T-cell (primary cell): Measurements from ENCODE around the gene PAMR1. TPM values are rescaled to one million over a fixed set of nuclear protein-coding genes. Genes with fewer than 3 reads are reported as not detected.

ENCODE experiments used
- ATAC-seq, 4 experiments: fragments of 200-7000 bp in 3 of 4; fragments of 150-1000 bp in 1 of 4; cut with Tn5 transposase; replicated peaks in 1 of 4; 1 replicate in 3 of 4; 2 replicates in 1 of 4; pipeline ENCODE4 v1.10.0; 2021; ENCODE audit warnings: moderate library complexity in 3 of 4, mild to moderate bottlenecking in 2 of 4, moderate number of reproducible peaks in 1 of 4
- CTCF ChIA-PET, 2 donors: fragments of 300-600 bp; sonication (Branson Sonifier 250); formaldehyde crosslinking; loops; one replicate each; lab custom pipeline; 2022; ENCODE audit warnings: antibody characterized with exemption in 2 of 2; lab: Charles Lee
- POLR2A ChIA-PET, 2 donors: fragments of 300-600 bp; sonication (Branson Sonifier 250); formaldehyde crosslinking; loops; one replicate each; lab custom pipeline; 2022; ENCODE audit warnings: antibody characterized with exemption in 2 of 2; lab: Charles Lee
- DNase-seq, 35 experiments: peaks; one replicate each; pipeline versions ENCODE4 v3.0.0 to v3.0.0-alpha.2; 2013 to 2023
- H3K27ac ChIP-seq: one replicate; pipeline ENCODE4 v1.5.1; 2013; ENCODE audit warnings: low read length
- H3K27me3 ChIP-seq, 2 experiments: replicated peaks in 1 of 2; 1 replicate in 1 of 2; 2 replicates in 1 of 2; pipeline versions ENCODE4 v1.6.1 to v1.7.0; 2013; ENCODE audit warnings: low read length in 1 of 2, mixed read lengths in 1 of 2; ENCODE audit not compliant: control insufficient read depth in 2 of 2, insufficient read depth in 2 of 2; ENCODE audit errors: extremely low read depth in 1 of 2
- H3K36me3 ChIP-seq, 2 donors: 1 replicate in 1 of 2; 2 replicates in 1 of 2; pipeline versions ENCODE4 v1.6.1 to v1.7.0; 2013; ENCODE audit warnings: low read length in 1 of 2; ENCODE audit not compliant: control insufficient read depth in 2 of 2, insufficient read depth in 1 of 2; ENCODE audit errors: extremely low read depth in 1 of 2
- H3K4me1 ChIP-seq, 2 experiments: 1 replicate in 1 of 2; 2 replicates in 1 of 2; pipeline versions ENCODE4 v1.6.1 to v1.7.0; 2013; ENCODE audit warnings: low read length in 2 of 2, mixed read lengths in 1 of 2; ENCODE audit not compliant: insufficient read depth in 2 of 2, control insufficient read depth in 1 of 2; ENCODE audit errors: extremely low read depth in 1 of 2
- H3K4me3 ChIP-seq, 2 donors: 1 replicate in 1 of 2; 2 replicates in 1 of 2; pipeline versions ENCODE4 v1.5.1 to v1.7.0; 2013; ENCODE audit warnings: mild to moderate bottlenecking in 2 of 2, low read length in 1 of 2, moderate library complexity in 1 of 2; ENCODE audit not compliant: control insufficient read depth in 1 of 2; ENCODE audit errors: extremely low read depth in 1 of 2
- H3K9me3 ChIP-seq: 2 replicates; pipeline ENCODE4 v1.7.0; 2013
- H3K27ac Mint-ChIP-seq, 2 donors: one replicate each; pipeline ENCODE4 v1.8.0; 2020 to 2021; ENCODE audit warnings: mild to moderate bottlenecking in 2 of 2, mixed read lengths in 2 of 2
- H3K27me3 Mint-ChIP-seq, 2 donors: one replicate each; pipeline ENCODE4 v1.8.0; 2021 to 2022; ENCODE audit warnings: mixed read lengths in 2 of 2
- H3K36me3 Mint-ChIP-seq: one replicate; pipeline ENCODE4 v1.8.0; 2021; ENCODE audit warnings: mixed read lengths
- H3K4me1 Mint-ChIP-seq, 3 donors: one replicate each; pipeline ENCODE4 v1.8.0; 2020 to 2022; ENCODE audit warnings: mixed read lengths in 3 of 3, mild to moderate bottlenecking in 1 of 3
- H3K4me3 Mint-ChIP-seq, 3 donors: one replicate each; pipeline ENCODE4 v1.8.0; 2020 to 2022; ENCODE audit warnings: mild to moderate bottlenecking in 3 of 3, mixed read lengths in 3 of 3, moderate library complexity in 3 of 3
- H3K9me3 Mint-ChIP-seq, 3 donors: one replicate each; pipeline ENCODE4 v1.8.0; 2020 to 2022; ENCODE audit warnings: mixed read lengths in 3 of 3
- WGBS: methylation state at CpG from one replicate; pipeline ENCODE4 v1.1.5; 2013; ENCODE audit warnings: missing lambda C conversion rate; ENCODE audit not compliant: insufficient coverage; 5-methylcytosine and 5-hydroxymethylcytosine counted together
- total RNA-seq, 35 experiments: library from RNA in 6 of 35; stranded (reverse) in 6 of 35; fragments of 120-200 nt in 1 of 35; gene quantifications; one replicate each; pipeline versions ENCODE4 v1.2.1 to v1.2.4 and lab custom pipeline; 2013 to 2026

The PAMR1 gene
- total RNA-seq, 5 donors from 2014 or later (not counting 1 experiment from before 2014, with no cell fraction given) = 0.20 TPM; not detected in 4

- Mint-ChIP-seq H3K27ac (no peak overlapping the region), H3K9me3 (no peaks in the 10 kb centered on the region), H3K36me3 (no peaks in the 10 kb centered on the region), H3K4me3 (no peak overlapping the region), H3K27me3 (peaks cover 21 to 34% of the 10 kb centered on the region in 2 donors), H3K4me1 (no peaks in the 10 kb centered on the region)
- H3K9me3 ChIP-seq = no peaks in the 10 kb centered on the region
- no peak overlapping the region for H3K27ac ChIP-seq
- DNase-seq (no peak), ATAC-seq (no peak)
- ChIA-PET CTCF (no interaction called here), POLR2A (no interaction called here)
- 71% methylated on average over 9 of the region's 13 CpGs for WGBS
- H3K4me1 ChIP-seq = no peaks in the 10 kb centered on the region
- peaks cover 0 to 11% of the 10 kb centered on the region in 2 experiments for H3K27me3 ChIP-seq
- no peaks in the 10 kb centered on the region for H3K36me3 ChIP-seq
- H3K4me3 ChIP-seq = no peak overlapping the region
Observed at GRCh38 chr11:35463331-35463751, 62.1 kb downstream of the PAMR1 start.

- Mint-ChIP-seq H3K4me3 (no peak overlapping the region), H3K27ac (no peak overlapping the region), H3K36me3 (no peaks in the 10 kb centered on the region), H3K27me3 (peaks cover 16 to 27% of the 10 kb centered on the region in 2 donors), H3K4me1 (no peaks in the 10 kb centered on the region), H3K9me3 (no peaks in the 10 kb centered on the region)
- Histone ChIP-seq H3K9me3 (no peaks in the 10 kb centered on the region), H3K4me3 (no peak overlapping the region), H3K4me1 (no peaks in the 10 kb centered on the region), H3K36me3 (no peaks in the 10 kb centered on the region), H3K27ac (no peak overlapping the region), H3K27me3 (peaks cover 2 to 10% of the 10 kb centered on the region in 2 experiments)
- no peak for DNase-seq
- CTCF ChIA-PET = no interaction called here
- POLR2A ChIA-PET = no interaction called here
- ATAC-seq = no peak
- WGBS = 88% methylated on average over 1 of the region's 2 CpGs
Observed at GRCh38 chr11:35461917-35462538, 63.4 kb downstream of the PAMR1 start.

- H3K36me3 Mint-ChIP-seq = no peaks in the 10 kb centered on the region
- no peak for ATAC-seq
- no peak for DNase-seq
- H3K4me1 ChIP-seq = no peaks in the 10 kb centered on the region
- no peak overlapping the region for H3K4me3 ChIP-seq
- peaks cover 24 to 27% of the 10 kb centered on the region in 2 donors for H3K27me3 Mint-ChIP-seq
- no peak overlapping the region for H3K27ac Mint-ChIP-seq
- no peak overlapping the region for H3K27ac ChIP-seq
- ChIA-PET CTCF (interaction anchor here in 1 of 2 donors (0.6 kb wide), 1 partner anchor 1047 kb away, joined by 3 read pairs; no protein-coding TSS in a partner anchor), POLR2A (no interaction called here)
- H3K4me1 Mint-ChIP-seq = no peaks in the 10 kb centered on the region
- H3K27me3 ChIP-seq = peaks cover 2 to 7% of the 10 kb centered on the region in 2 experiments
- WGBS = no CpG with 5 or more reads among the region's 1 CpG
- H3K4me3 Mint-ChIP-seq = no peak overlapping the region
- H3K9me3 ChIP-seq = no peaks in the 10 kb centered on the region
- H3K36me3 ChIP-seq = no peaks in the 10 kb centered on the region
- H3K9me3 Mint-ChIP-seq = no peaks in the 10 kb centered on the region
Observed at GRCh38 chr11:35459489-35459888, 65.9 kb downstream of the PAMR1 start.

GRCh38 chr11:35458846-35459245, 66.6 kb downstream of the PAMR1 start:
- H3K4me1 Mint-ChIP-seq = no peaks in the 10 kb centered on the region
- peaks cover 23 to 26% of the 10 kb centered on the region in 2 donors for H3K27me3 Mint-ChIP-seq
- 100% methylated on average over 2 of the region's 3 CpGs for WGBS
- ATAC-seq (no peak), DNase-seq (no peak)
- H3K4me3 Mint-ChIP-seq = no peak overlapping the region
- CTCF ChIA-PET = no interaction called here
- H3K27ac ChIP-seq = no peak overlapping the region
- H3K9me3 ChIP-seq = no peaks in the 10 kb centered on the region
- no peaks in the 10 kb centered on the region for H3K9me3 Mint-ChIP-seq
- no peaks in the 10 kb centered on the region for H3K36me3 Mint-ChIP-seq
- no peaks in the 10 kb centered on the region for H3K4me1 ChIP-seq
- POLR2A ChIA-PET = no interaction called here
- no peak overlapping the region for H3K4me3 ChIP-seq
- H3K27ac Mint-ChIP-seq = no peak overlapping the region
- no peaks in the 10 kb centered on the region for H3K36me3 ChIP-seq
- H3K27me3 ChIP-seq = peaks cover 2 to 7% of the 10 kb centered on the region in 2 experiments

GRCh38 chr11:35454362-35454761, 71.1 kb downstream of the PAMR1 start:
- H3K36me3 ChIP-seq = no peaks in the 10 kb centered on the region
- Mint-ChIP-seq H3K36me3 (no peaks in the 10 kb centered on the region), H3K9me3 (no peaks in the 10 kb centered on the region), H3K4me3 (no peak overlapping the region), H3K27me3 (peaks cover 28 to 38% of the 10 kb centered on the region in 2 donors), H3K27ac (no peak overlapping the region), H3K4me1 (no peaks in the 10 kb centered on the region)
- ChIA-PET POLR2A (no interaction called here), CTCF (no interaction called here)
- no peaks in the 10 kb centered on the region for H3K4me1 ChIP-seq
- WGBS = no CpG with 5 or more reads among the region's 1 CpG
- DNase-seq (no peak), ATAC-seq (no peak)
- no peak overlapping the region for H3K4me3 ChIP-seq
- no peak overlapping the region for H3K27ac ChIP-seq
- peaks cover 2 to 5% of the 10 kb centered on the region in 2 experiments for H3K27me3 ChIP-seq
- H3K9me3 ChIP-seq = no peaks in the 10 kb centered on the region

- no peak for ATAC-seq
- Histone ChIP-seq H3K27me3 (peaks cover 3 to 22% of the 10 kb centered on the region in 2 experiments), H3K36me3 (no peaks in the 10 kb centered on the region), H3K27ac (no peak overlapping the region), H3K9me3 (no peaks in the 10 kb centered on the region), H3K4me3 (no peak overlapping the region), H3K4me1 (no peaks in the 10 kb centered on the region)
- Mint-ChIP-seq H3K27me3 (peaks cover 37 to 50% of the 10 kb centered on the region in 2 donors), H3K4me3 (no peak overlapping the region), H3K27ac (no peak overlapping the region), H3K4me1 (no peaks in the 10 kb centered on the region), H3K9me3 (no peaks in the 10 kb centered on the region), H3K36me3 (no peaks in the 10 kb centered on the region)
- WGBS = no CpG with 5 or more reads among the region's 2 CpGs
- CTCF ChIA-PET = no interaction called here
- POLR2A ChIA-PET = no interaction called here
- DNase-seq = no peak
Observed at GRCh38 chr11:35436581-35437250, 88.7 kb downstream of the PAMR1 start.
